Memory B cell (primary cell): ENCODE measurements around the gene UBE2D2.

Source experiments
- ATAC-seq: fragments of 150-1000 bp; cut with Tn5 transposase; 2 replicates; pipeline ENCODE4 v1.10.0; 2021; ENCODE audit warnings: low read depth, mild to moderate bottlenecking, moderate library complexity
- DNase-seq, 2 donors: peaks; one replicate each; pipeline ENCODE4 v3.0.0; 2022; ENCODE audit warnings: low spot score in 2 of 2
- H3K27ac Mint-ChIP-seq: one replicate; pipeline ENCODE4 v1.8.0; 2022; ENCODE audit warnings: mild to moderate bottlenecking, moderate library complexity, mixed read lengths
- H3K27me3 Mint-ChIP-seq: one replicate; pipeline ENCODE4 v1.8.0; 2022; ENCODE audit warnings: mixed read lengths
- H3K36me3 Mint-ChIP-seq: one replicate; pipeline ENCODE4 v1.8.0; 2022; ENCODE audit warnings: mild to moderate bottlenecking, mixed read lengths
- H3K4me1 Mint-ChIP-seq: one replicate; pipeline ENCODE4 v1.8.0; 2022; ENCODE audit warnings: mixed read lengths
- H3K4me3 Mint-ChIP-seq: one replicate; pipeline ENCODE4 v1.8.0; 2022; ENCODE audit warnings: mild to moderate bottlenecking, moderate library complexity, mixed read lengths
- H3K9me3 Mint-ChIP-seq: one replicate; pipeline ENCODE4 v1.8.0; 2022; ENCODE audit warnings: mixed read lengths

The UBE2D2 gene

GRCh38 chr5:139638736-139639618 is 77.8 kb downstream of the UBE2D2 start:
- peak in 1 of 2 donors; percentile 23 for DNase-seq

GRCh38 chr5:139639619-139640380 is 78.7 kb downstream of the UBE2D2 start:
- Mint-ChIP-seq H3K9me3 (no peaks in the 10 kb centered on the region), H3K27me3 (no peaks in the 10 kb centered on the region), H3K36me3 (no peaks in the 10 kb centered on the region), H3K27ac (peak overlapping the region; percentile 97), H3K4me1 (peaks cover 61% of the 10 kb centered on the region), H3K4me3 (peak overlapping the region; percentile 41)
- ATAC-seq = no peak
- DNase-seq = no peak

More at GRCh38 chr5:139638736-139639618, 77.8 kb downstream of the UBE2D2 start:
- Mint-ChIP-seq H3K9me3 (no peaks in the 10 kb centered on the region), H3K27me3 (no peaks in the 10 kb centered on the region), H3K4me3 (peak overlapping the region; percentile 94), H3K27ac (peak overlapping the region; percentile 97), H3K36me3 (no peaks in the 10 kb centered on the region), H3K4me1 (peaks cover 63% of the 10 kb centered on the region)
- ATAC-seq = no peak

- H3K4me1 Mint-ChIP-seq = peaks cover 59% of the 10 kb centered on the region
- no peak for DNase-seq
- H3K27ac Mint-ChIP-seq = peak overlapping the region; percentile 97
Measured at GRCh38 chr5:139640421-139641115, 79.4 kb downstream of the UBE2D2 start.

GRCh38 chr5:139641116-139642080 is 80.3 kb downstream of the UBE2D2 start:
- no peak for DNase-seq
- ATAC-seq = no peak
- Mint-ChIP-seq H3K36me3 (no peaks in the 10 kb centered on the region), H3K27ac (peak overlapping the region; percentile 12), H3K27me3 (no peaks in the 10 kb centered on the region), H3K4me3 (no peak overlapping the region), H3K9me3 (no peaks in the 10 kb centered on the region), H3K4me1 (peaks cover 57% of the 10 kb centered on the region)

More at GRCh38 chr5:139640421-139641115, 79.4 kb downstream of the UBE2D2 start:
- no peak for ATAC-seq
- no peaks in the 10 kb centered on the region for H3K9me3 Mint-ChIP-seq
- no peak overlapping the region for H3K4me3 Mint-ChIP-seq
- H3K36me3 Mint-ChIP-seq = no peaks in the 10 kb centered on the region
- no peaks in the 10 kb centered on the region for H3K27me3 Mint-ChIP-seq

GRCh38 chr5:139642213-139642612 is 81.1 kb downstream of the UBE2D2 start:
- H3K4me1 Mint-ChIP-seq = peaks cover 55% of the 10 kb centered on the region
- H3K27ac Mint-ChIP-seq = no peak overlapping the region
- H3K27me3 Mint-ChIP-seq = no peaks in the 10 kb centered on the region
- ATAC-seq = no peak
- no peak for DNase-seq
- H3K9me3 Mint-ChIP-seq = no peaks in the 10 kb centered on the region
- H3K4me3 Mint-ChIP-seq = no peak overlapping the region
- no peaks in the 10 kb centered on the region for H3K36me3 Mint-ChIP-seq

- H3K27ac Mint-ChIP-seq = no peak overlapping the region
- H3K4me1 Mint-ChIP-seq = peaks cover 53% of the 10 kb centered on the region
Measured at GRCh38 chr5:139642891-139643871, 82.0 kb downstream of the UBE2D2 start.

GRCh38 chr5:139644001-139644456 is 82.9 kb downstream of the UBE2D2 start:
- peak overlapping the region; percentile 56 for H3K27ac Mint-ChIP-seq
- peaks cover 47% of the 10 kb centered on the region for H3K4me1 Mint-ChIP-seq
- no peak overlapping the region for H3K4me3 Mint-ChIP-seq
- DNase-seq (no peak), ATAC-seq (no peak)
- H3K27me3 Mint-ChIP-seq = no peaks in the 10 kb centered on the region
- no peaks in the 10 kb centered on the region for H3K36me3 Mint-ChIP-seq
- no peaks in the 10 kb centered on the region for H3K9me3 Mint-ChIP-seq

More at GRCh38 chr5:139642891-139643871, 82.0 kb downstream of the UBE2D2 start:
- ATAC-seq = no peak
- Mint-ChIP-seq H3K27me3 (no peaks in the 10 kb centered on the region), H3K9me3 (no peaks in the 10 kb centered on the region), H3K36me3 (no peaks in the 10 kb centered on the region), H3K4me3 (no peak overlapping the region)
- DNase-seq = no peak

- Mint-ChIP-seq H3K36me3 (peaks cover 3% of the 10 kb centered on the region), H3K27ac (peak overlapping the region; percentile 56), H3K27me3 (no peaks in the 10 kb centered on the region), H3K4me3 (no peak overlapping the region), H3K9me3 (no peaks in the 10 kb centered on the region), H3K4me1 (peaks cover 39% of the 10 kb centered on the region)
- ATAC-seq = no peak
- DNase-seq = no peak
Measured at GRCh38 chr5:139644646-139645429, 83.7 kb downstream of the UBE2D2 start.

- peaks cover 5% of the 10 kb centered on the region for H3K36me3 Mint-ChIP-seq
- no peaks in the 10 kb centered on the region for H3K27me3 Mint-ChIP-seq
- peaks cover 35% of the 10 kb centered on the region for H3K4me1 Mint-ChIP-seq
- no peaks in the 10 kb centered on the region for H3K9me3 Mint-ChIP-seq
- H3K4me3 Mint-ChIP-seq = no peak overlapping the region
- ATAC-seq = no peak
- DNase-seq = no peak
- no peak overlapping the region for H3K27ac Mint-ChIP-seq
Measured at GRCh38 chr5:139645430-139645871, 84.3 kb downstream of the UBE2D2 start.

GRCh38 chr5:139646111-139646510 is 85.0 kb downstream of the UBE2D2 start:
- peaks cover 5% of the 10 kb centered on the region for H3K36me3 Mint-ChIP-seq
- H3K27me3 Mint-ChIP-seq = no peaks in the 10 kb centered on the region
- H3K27ac Mint-ChIP-seq = no peak overlapping the region
- ATAC-seq = no peak
- peaks cover 33% of the 10 kb centered on the region for H3K4me1 Mint-ChIP-seq
- no peaks in the 10 kb centered on the region for H3K9me3 Mint-ChIP-seq
- H3K4me3 Mint-ChIP-seq = no peak overlapping the region
- no peak for DNase-seq

GRCh38 chr5:139646912-139647505 is 85.9 kb downstream of the UBE2D2 start:
- Mint-ChIP-seq H3K36me3 (peaks cover 5% of the 10 kb centered on the region), H3K27me3 (no peaks in the 10 kb centered on the region), H3K4me3 (peak overlapping the region; percentile 78), H3K9me3 (no peaks in the 10 kb centered on the region), H3K27ac (no peak overlapping the region), H3K4me1 (peaks cover 36% of the 10 kb centered on the region)
- ATAC-seq = no peak
- peak in 1 of 2 donors; percentile 19 for DNase-seq
